Caco-2 (cell line): ENCODE results near the gene LIMCH1. TPM values are rescaled to one million over a fixed set of nuclear protein-coding genes. Genes with fewer than 3 reads are reported as not detected.

ENCODE experiments used
- BruUV-seq: library from RNA; stranded (reverse); fragments of 400-500 nt; replicated peaks from 2 replicates; lab custom pipeline; 2021; lab: Mats Ljungman, UMichigan
- CTCF ChIA-PET: fragments of 300-600 bp; sonication (Branson Sonifier 250); formaldehyde crosslinking; loops from one replicate; lab custom pipeline; 2022; ENCODE audit warnings: antibody characterized with exemption; lab: Charles Lee
- POLR2A ChIA-PET: fragments of 300-600 bp; sonication (Branson Sonifier 250); formaldehyde crosslinking; loops from one replicate; lab custom pipeline; 2022; ENCODE audit warnings: antibody characterized with exemption; lab: Charles Lee
- DNase-seq, 2 experiments: peaks; one replicate each; pipeline versions ENCODE4 v3.0.0 to v3.0.0-alpha.2; 2020 to 2022
- H3K27me3 ChIP-seq: replicated peaks from 2 replicates; pipeline ENCODE4 v1.6.0; 2011; ENCODE audit warnings: low read length; ENCODE audit not compliant: control insufficient read depth, insufficient read depth
- H3K36me3 ChIP-seq: 2 replicates; pipeline ENCODE4 v1.5.1; 2011; ENCODE audit warnings: low read length; ENCODE audit not compliant: control insufficient read depth, insufficient read depth
- H3K4me1 ChIP-seq: fragments of 250-450 bp; sonication (Bioruptor Pico); 2 replicates; pipeline ENCODE4 v1.5.1; 2020; ENCODE audit warnings: mild to moderate bottlenecking
- H3K4me3 ChIP-seq: 2 replicates; pipeline ENCODE4 v1.5.1; 2011; ENCODE audit warnings: low read depth, mild to moderate bottlenecking, control low read depth, low read length
- H3K9me3 ChIP-seq: fragments of 250-450 bp; sonication (Bioruptor Pico); 2 replicates; pipeline ENCODE4 v1.5.1; 2020; ENCODE audit warnings: mild to moderate bottlenecking, moderate library complexity
- H3K27ac Mint-ChIP-seq: one replicate; pipeline ENCODE4 v1.8.0; 2022; ENCODE audit warnings: mixed read lengths; ENCODE audit not compliant: unreplicated experiment
- H3K27me3 Mint-ChIP-seq: one replicate; pipeline ENCODE4 v1.8.0; 2022; ENCODE audit warnings: mixed read lengths; ENCODE audit not compliant: insufficient read depth, unreplicated experiment
- H3K36me3 Mint-ChIP-seq: one replicate; pipeline ENCODE4 v1.8.0; 2022; ENCODE audit warnings: mild to moderate bottlenecking, mixed read lengths; ENCODE audit not compliant: insufficient read depth, unreplicated experiment
- H3K4me1 Mint-ChIP-seq: one replicate; pipeline ENCODE4 v1.8.0; 2022; ENCODE audit warnings: low read depth, mixed read lengths; ENCODE audit not compliant: unreplicated experiment
- H3K4me3 Mint-ChIP-seq: one replicate; pipeline ENCODE4 v1.8.0; 2022; ENCODE audit warnings: mild to moderate bottlenecking, moderate library complexity, mixed read lengths; ENCODE audit not compliant: unreplicated experiment
- H3K9me3 Mint-ChIP-seq: one replicate; pipeline ENCODE4 v1.8.0; 2022; ENCODE audit warnings: mixed read lengths; ENCODE audit not compliant: unreplicated experiment
- intact Hi-C: fragments of 100-400 bp; cut with micrococcal nuclease; formaldehyde crosslinking; loops from one replicate; pipeline ENCODE4 v1.10.0; 2022; ENCODE audit not compliant: unreplicated experiment
- total RNA-seq: library from RNA; stranded (reverse); gene quantifications from 2 replicates; pipeline ENCODE4 v1.2.3, GENCODE V29; 2022
- TF ChIP-seq, protein P1 (sequence below), 2 experiments: fragments of 200-600 bp in 1 of 2; IDR thresholded peaks; 1 replicate in 1 of 2; 2 replicates in 1 of 2; pipeline versions ENCODE4 v1.5.1 to v1.8.0; 2011 to 2022; ENCODE audit warnings: antibody characterized with exemption in 1 of 2, control low read depth in 1 of 2, inconsistent platforms in 1 of 2, low read depth in 1 of 2, low read length in 1 of 2, mild to moderate bottlenecking in 1 of 2, moderate library complexity in 1 of 2; ENCODE audit not compliant: insufficient read depth in 1 of 2, severe bottlenecking in 1 of 2, unreplicated experiment in 1 of 2

LIMCH1 gene
- total RNA-seq, 1 experiment from 2014 or later, result 8.4 TPM

DNA sequence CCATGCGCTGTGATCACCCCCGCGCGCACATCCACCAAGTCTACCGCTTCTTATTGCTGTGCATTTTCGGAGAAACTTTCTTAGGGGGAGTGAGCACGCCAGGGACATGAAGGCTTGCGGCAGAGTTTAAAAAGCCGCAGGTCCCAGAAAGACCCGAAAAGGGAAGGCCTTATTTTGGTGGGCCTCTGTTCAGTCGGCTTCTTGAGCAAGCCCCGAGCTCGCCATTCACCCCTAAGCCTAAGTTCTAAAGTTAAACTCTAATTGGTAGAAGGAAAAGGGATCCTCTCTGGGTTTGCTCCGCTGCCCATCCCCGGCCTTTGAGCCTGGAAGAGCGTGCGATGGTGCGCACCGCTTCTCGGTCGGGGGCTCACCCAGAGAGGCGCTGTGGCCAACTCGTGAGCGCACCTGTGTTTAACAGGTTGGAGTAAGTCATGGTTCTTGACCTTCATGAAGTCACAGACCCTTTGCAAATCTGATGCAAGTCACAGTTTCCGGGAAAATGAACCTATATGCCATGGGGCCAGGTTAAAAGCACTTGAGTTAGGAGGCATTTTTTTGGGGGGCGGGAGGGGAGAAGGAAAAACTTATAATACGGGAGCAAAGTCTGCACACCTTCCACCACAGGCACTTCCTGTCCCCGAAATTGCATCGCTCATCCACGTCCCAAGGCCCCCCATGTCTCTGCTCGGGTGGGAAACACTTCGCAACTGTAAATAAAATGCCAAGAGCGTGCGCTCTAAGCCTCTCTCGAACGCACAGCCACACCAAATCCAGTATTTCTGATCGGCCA, 208.7 kb downstream of the LIMCH1 start:
- Histone ChIP-seq H3K4me3 (no peak overlapping the region), H3K36me3 (no peaks in the 10 kb centered on the region), H3K9me3 (no peaks in the 10 kb centered on the region), H3K27me3 (no peaks in the 10 kb centered on the region), H3K4me1 (no peaks in the 10 kb centered on the region)
- H3K4me3 Mint-ChIP-seq, result no peak overlapping the region
- ChIA-PET CTCF (no interaction called here), POLR2A (no interaction called here)
- TF ChIP-seq, protein P1, sequence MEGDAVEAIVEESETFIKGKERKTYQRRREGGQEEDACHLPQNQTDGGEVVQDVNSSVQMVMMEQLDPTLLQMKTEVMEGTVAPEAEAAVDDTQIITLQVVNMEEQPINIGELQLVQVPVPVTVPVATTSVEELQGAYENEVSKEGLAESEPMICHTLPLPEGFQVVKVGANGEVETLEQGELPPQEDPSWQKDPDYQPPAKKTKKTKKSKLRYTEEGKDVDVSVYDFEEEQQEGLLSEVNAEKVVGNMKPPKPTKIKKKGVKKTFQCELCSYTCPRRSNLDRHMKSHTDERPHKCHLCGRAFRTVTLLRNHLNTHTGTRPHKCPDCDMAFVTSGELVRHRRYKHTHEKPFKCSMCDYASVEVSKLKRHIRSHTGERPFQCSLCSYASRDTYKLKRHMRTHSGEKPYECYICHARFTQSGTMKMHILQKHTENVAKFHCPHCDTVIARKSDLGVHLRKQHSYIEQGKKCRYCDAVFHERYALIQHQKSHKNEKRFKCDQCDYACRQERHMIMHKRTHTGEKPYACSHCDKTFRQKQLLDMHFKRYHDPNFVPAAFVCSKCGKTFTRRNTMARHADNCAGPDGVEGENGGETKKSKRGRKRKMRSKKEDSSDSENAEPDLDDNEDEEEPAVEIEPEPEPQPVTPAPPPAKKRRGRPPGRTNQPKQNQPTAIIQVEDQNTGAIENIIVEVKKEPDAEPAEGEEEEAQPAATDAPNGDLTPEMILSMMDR (IDR thresholded peaks at IDR 0.05; ENCODE audit: insufficient read depth in 1 of 2, low read depth in 1 of 2, low read length in 1 of 2, severe bottlenecking in 1 of 2, unreplicated experiment in 1 of 2), result no peak
- peaks cover 33% of the 10 kb centered on the region for H3K27me3 Mint-ChIP-seq
- DNase-seq, result no peak
- H3K9me3 Mint-ChIP-seq, result no peaks in the 10 kb centered on the region
- no peaks in the 10 kb centered on the region for H3K36me3 Mint-ChIP-seq
- H3K4me1 Mint-ChIP-seq, result no peaks in the 10 kb centered on the region
- intact Hi-C loops, result no loop called here
- no peak overlapping the region for H3K27ac Mint-ChIP-seq
- BruUV-seq, result no TSS peak

DNA sequence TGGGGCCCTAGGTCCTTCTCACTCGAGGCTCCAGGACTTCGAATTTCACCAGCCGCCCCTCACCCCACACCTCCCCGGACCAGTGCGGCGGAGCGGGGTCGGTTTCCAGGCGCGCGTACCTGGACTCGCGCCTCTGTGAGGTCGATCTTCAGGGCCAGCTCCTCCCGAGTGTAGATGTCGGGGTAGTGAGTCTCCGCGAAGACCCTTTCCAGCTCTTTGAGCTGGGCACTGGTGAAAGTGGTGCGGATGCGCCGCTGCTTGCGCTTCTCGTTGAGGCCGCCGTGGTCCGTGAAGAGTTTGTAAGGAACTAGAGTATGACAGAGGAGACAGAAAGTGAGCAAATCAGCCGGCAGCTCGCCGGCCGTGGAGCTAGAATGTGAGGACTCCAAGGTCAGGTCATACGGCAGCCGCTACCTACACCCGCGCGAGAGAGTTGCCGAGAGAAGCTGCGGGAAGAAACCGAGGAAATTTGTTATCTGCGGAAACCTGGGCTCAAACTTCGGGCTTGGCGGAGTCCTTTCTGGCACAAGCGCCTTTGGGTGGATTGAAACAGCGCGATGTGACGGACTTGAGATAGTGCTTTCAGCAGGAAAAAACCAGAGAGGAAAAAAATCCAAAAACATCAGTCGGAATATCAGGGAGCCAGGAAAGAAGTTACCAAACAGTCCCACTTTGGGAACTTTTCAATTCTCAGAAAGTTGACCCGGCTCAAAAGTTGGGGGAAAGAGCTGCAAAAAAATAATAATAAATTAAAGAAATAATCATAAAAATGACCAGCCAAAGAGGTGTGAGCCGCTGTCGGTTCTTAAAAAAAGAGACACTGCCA, 209.5 kb downstream of the LIMCH1 start:
- no peaks in the 10 kb centered on the region for H3K9me3 Mint-ChIP-seq
- H3K27ac Mint-ChIP-seq, result no peak overlapping the region
- peaks cover 31% of the 10 kb centered on the region for H3K27me3 Mint-ChIP-seq
- Histone ChIP-seq H3K36me3 (no peaks in the 10 kb centered on the region), H3K4me1 (no peaks in the 10 kb centered on the region), H3K27me3 (no peaks in the 10 kb centered on the region), H3K9me3 (no peaks in the 10 kb centered on the region), H3K4me3 (no peak overlapping the region)
- TF ChIP-seq, protein P1 (IDR thresholded peaks at IDR 0.05; ENCODE audit: insufficient read depth in 1 of 2, low read depth in 1 of 2, low read length in 1 of 2, severe bottlenecking in 1 of 2, unreplicated experiment in 1 of 2), result no peak
- no peaks in the 10 kb centered on the region for H3K36me3 Mint-ChIP-seq
- CTCF ChIA-PET, result no interaction called here
- H3K4me3 Mint-ChIP-seq, result no peak overlapping the region
- H3K4me1 Mint-ChIP-seq, result no peaks in the 10 kb centered on the region
- POLR2A ChIA-PET, result no interaction called here
- DNase-seq, result no peak
- intact Hi-C loops, result no loop called here
- BruUV-seq, result no TSS peak

DNA sequence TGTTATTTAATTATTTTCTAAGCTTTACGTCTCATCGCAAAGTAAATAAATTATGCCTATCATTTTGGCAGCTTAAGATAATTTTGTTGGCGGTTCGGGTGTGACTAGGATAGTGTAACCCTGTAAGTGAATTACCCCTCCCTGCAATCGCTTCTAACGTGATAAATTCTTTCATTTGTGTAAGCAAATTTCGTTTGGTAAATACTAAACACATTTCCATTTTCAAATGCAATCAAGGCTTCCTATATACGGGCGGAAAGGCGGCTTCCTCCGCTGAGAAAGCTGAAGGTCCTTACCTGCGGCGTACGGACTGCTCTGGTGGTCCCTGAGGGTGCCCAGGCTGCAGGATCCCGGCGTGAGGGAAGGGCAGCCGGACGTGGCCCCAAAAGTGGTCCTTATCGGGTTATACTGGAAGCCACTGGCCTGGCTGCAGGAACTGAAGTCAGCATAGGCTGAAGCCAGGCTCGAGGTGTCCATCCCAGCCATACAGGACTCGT, 210.2 kb downstream of the LIMCH1 start:
- peaks cover 31% of the 10 kb centered on the region for H3K27me3 Mint-ChIP-seq
- no peak overlapping the region for H3K4me3 Mint-ChIP-seq
- no peaks in the 10 kb centered on the region for H3K9me3 Mint-ChIP-seq
- H3K36me3 Mint-ChIP-seq, result no peaks in the 10 kb centered on the region
- no peaks in the 10 kb centered on the region for H3K36me3 ChIP-seq
- no peak for DNase-seq
- H3K4me1 Mint-ChIP-seq, result no peaks in the 10 kb centered on the region
- ChIA-PET POLR2A (no interaction called here), CTCF (no interaction called here)
- H3K27ac Mint-ChIP-seq, result no peak overlapping the region
- TF ChIP-seq, protein P1 (IDR thresholded peaks at IDR 0.05; ENCODE audit: insufficient read depth in 1 of 2, low read depth in 1 of 2, low read length in 1 of 2, severe bottlenecking in 1 of 2, unreplicated experiment in 1 of 2), result no peak
- H3K9me3 ChIP-seq, result no peaks in the 10 kb centered on the region
- intact Hi-C loops, result no loop called here
- BruUV-seq, result no TSS peak
- H3K4me3 ChIP-seq, result no peak overlapping the region
- no peaks in the 10 kb centered on the region for H3K27me3 ChIP-seq
- no peaks in the 10 kb centered on the region for H3K4me1 ChIP-seq
